Testis (tissue), 3 donors: ENCODE results near the gene FAM107B. TPM values are rescaled to one million over a fixed set of nuclear protein-coding genes. Genes with fewer than 3 reads are reported as not detected.

Experiments used
- DNase-seq: peaks from one replicate; pipeline ENCODE4 v3.0.0-alpha.2; 2019
- H3K27ac ChIP-seq, 2 donors: fragments of 200-600 bp; sonication (generic); one replicate each; pipeline ENCODE4 v1.5.1; 2019
- H3K27me3 ChIP-seq: fragments of 200-600 bp; sonication (generic); one replicate; pipeline ENCODE4 v1.5.1; 2019
- H3K36me3 ChIP-seq: fragments of 200-600 bp; sonication (generic); one replicate; pipeline ENCODE4 v1.5.1; 2017; ENCODE audit warnings: low read depth; ENCODE audit errors: missing control alignments
- H3K4me1 ChIP-seq: fragments of 200-600 bp; sonication (generic); one replicate; pipeline ENCODE4 v1.5.1; 2019
- H3K4me3 ChIP-seq, 2 donors: fragments of 200-600 bp; sonication (generic); one replicate each; pipeline ENCODE4 v1.5.1; 2017 to 2019
- H3K9me3 ChIP-seq: fragments of 200-600 bp; sonication (generic); one replicate; pipeline ENCODE4 v1.5.1; 2017
- CTCF ChIP-seq, 3 experiments: fragments of 450-650 bp in 2 of 3; fragments of 200-600 bp in 1 of 3; sonication (generic) in 1 of 3; IDR thresholded peaks; one replicate each; pipeline ENCODE4 v1.5.1; 2016 to 2019; ENCODE audit warnings: antibody characterized with exemption in 3 of 3, mild to moderate bottlenecking in 2 of 3, moderate library complexity in 1 of 3
- POLR2A ChIP-seq: fragments of 450-650 bp; IDR thresholded peaks from one replicate; pipeline ENCODE4 v1.6.1; 2017; ENCODE audit warnings: antibody characterized with exemption, mild to moderate bottlenecking, moderate library complexity
- WGBS, 2 donors: methylation state at CpG; one replicate each; pipeline ENCODE4 v1.1.5; 2018; 5-methylcytosine and 5-hydroxymethylcytosine counted together
- intact Hi-C: fragments of 100-400 bp; cut with DNase I; formaldehyde crosslinking; loops from one replicate; pipeline ENCODE4 v1.15.1; 2023; ENCODE audit warnings: low total_unique reads
- polyA plus RNA-seq: library from polyadenylated mRNA; stranded (reverse); fragments of 350-450 nt; fragmentation: Illumina TruSeq; extraction: RNeasy Lipid Tissue Mini Kit (QIAGEN cat#74804); gene quantifications from one replicate; pipeline ENCODE4 v1.2.3, GENCODE V29; 2014; ENCODE audit warnings: low read depth, low replicate concordance; ENCODE audit not compliant: insufficient read depth
- total RNA-seq, 2 donors: library from RNA; depleted of rRNA; stranded (reverse); fragments of >200 nt; gene quantifications; one replicate each; pipeline ENCODE4 v1.2.3, GENCODE V29; 2016

FAM107B gene
- total and polyA plus RNA-seq, 3 donors from 2014 or later = 71.7 to 89.5 (median 82.8) TPM

- H3K27ac ChIP-seq = no peak overlapping the region
- no peak for DNase-seq
- H3K9me3 ChIP-seq = no peaks in the 10 kb centered on the region
- no peaks in the 10 kb centered on the region for H3K4me1 ChIP-seq
- H3K36me3 ChIP-seq = no peaks in the 10 kb centered on the region
- TF ChIP-seq CTCF (IDR thresholded peaks at IDR 0.05) (no peak), POLR2A (no peak)
- no peaks in the 10 kb centered on the region for H3K27me3 ChIP-seq
- intact Hi-C loops = no loop called here
- 91 to 95% methylated on average over 3 of the region's 3 CpGs for WGBS, 2 donors
- H3K4me3 ChIP-seq = no peak overlapping the region
Measured at GRCh38 chr10:14524691-14525324, 249.9 kb downstream of the FAM107B start.

GRCh38 chr10:14523286-14523685 lies 251.4 kb downstream of the FAM107B start:
- intact Hi-C loops = no loop called here
- Histone ChIP-seq H3K4me1 (no peaks in the 10 kb centered on the region), H3K36me3 (no peaks in the 10 kb centered on the region), H3K27me3 (no peaks in the 10 kb centered on the region), H3K27ac (no peak overlapping the region), H3K9me3 (no peaks in the 10 kb centered on the region), H3K4me3 (no peak overlapping the region)
- no peak for DNase-seq
- TF ChIP-seq POLR2A (no peak), CTCF (IDR thresholded peaks at IDR 0.05) (no peak)
- WGBS, 2 donors = 76 to 80% methylated on average over 10 of the region's 10 CpGs

GRCh38 chr10:14519785-14520184 lies 254.9 kb downstream of the FAM107B start:
- H3K36me3 ChIP-seq = no peaks in the 10 kb centered on the region
- 82 to 86% methylated on average over 7 of the region's 7 CpGs for WGBS, 2 donors
- no peak overlapping the region for H3K4me3 ChIP-seq
- intact Hi-C loops = no loop called here
- H3K27ac ChIP-seq = no peak overlapping the region
- TF ChIP-seq CTCF (IDR thresholded peaks at IDR 0.05) (no peak), POLR2A (no peak)
- no peak for DNase-seq
- no peaks in the 10 kb centered on the region for H3K27me3 ChIP-seq
- H3K9me3 ChIP-seq = no peaks in the 10 kb centered on the region
- no peaks in the 10 kb centered on the region for H3K4me1 ChIP-seq

- Histone ChIP-seq H3K36me3 (no peaks in the 10 kb centered on the region), H3K9me3 (no peaks in the 10 kb centered on the region), H3K4me3 (no peak overlapping the region), H3K27ac (no peak overlapping the region), H3K4me1 (no peaks in the 10 kb centered on the region), H3K27me3 (no peaks in the 10 kb centered on the region)
- no peak for DNase-seq
- intact Hi-C loops = no loop called here
- TF ChIP-seq CTCF (IDR thresholded peaks at IDR 0.05) = no peak
- no peak for TF ChIP-seq POLR2A
- WGBS, 2 donors = 95 to 96% methylated on average over 3 of the region's 3 CpGs
Measured at GRCh38 chr10:14518149-14518548, 256.5 kb downstream of the FAM107B start.

- Histone ChIP-seq H3K4me1 (no peaks in the 10 kb centered on the region), H3K4me3 (no peak overlapping the region), H3K27me3 (no peaks in the 10 kb centered on the region), H3K27ac (no peak overlapping the region), H3K36me3 (no peaks in the 10 kb centered on the region), H3K9me3 (no peaks in the 10 kb centered on the region)
- intact Hi-C loops = no loop called here
- WGBS, 2 donors = 53 to 68% methylated on average over 4 of the region's 4 CpGs
- no peak for DNase-seq
- TF ChIP-seq POLR2A = no peak
- TF ChIP-seq CTCF (IDR thresholded peaks at IDR 0.05) = no peak
Measured at GRCh38 chr10:14513123-14513522, 261.6 kb downstream of the FAM107B start.
